ENCODE measurements around the gene BEND2. TPM values are rescaled to one million over a fixed set of nuclear protein-coding genes. Genes with fewer than 3 reads are reported as not detected.

Gene BEND2
- total RNA-seq, 4 donors from 2014 or later: not detected

DNA sequence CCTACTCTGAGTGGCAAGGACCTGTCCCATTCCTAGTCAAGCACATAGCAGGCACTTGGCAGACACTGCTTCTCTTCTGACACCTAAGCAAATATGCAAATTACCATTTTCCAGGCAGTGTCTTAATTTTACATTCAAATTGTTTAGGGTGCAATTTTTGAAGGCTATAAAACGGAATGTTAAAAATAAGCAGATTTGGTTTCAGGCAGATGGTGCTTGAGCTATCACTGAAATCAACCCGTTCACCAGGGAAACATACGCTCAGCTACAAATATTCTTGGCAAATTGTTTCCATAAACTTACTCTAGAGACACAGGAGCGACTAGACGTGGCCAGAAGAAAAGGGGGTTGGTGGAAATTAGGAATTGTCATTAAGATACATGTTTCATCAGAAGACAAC is 45.7 kb downstream of the BEND2 start:
- Histone ChIP-seq H3K27ac (no peak overlapping the region), H3K9me3 (no peaks in the 10 kb centered on the region), H3K36me3 (no peaks in the 10 kb centered on the region), H3K4me3 (no peak overlapping the region), H3K4me1 (no peaks in the 10 kb centered on the region), H3K27me3 (no peaks in the 10 kb centered on the region)
- DNase-seq (ENCODE audit: low spot score in 2 of 2): no peak
- TF ChIP-seq, protein P1, sequence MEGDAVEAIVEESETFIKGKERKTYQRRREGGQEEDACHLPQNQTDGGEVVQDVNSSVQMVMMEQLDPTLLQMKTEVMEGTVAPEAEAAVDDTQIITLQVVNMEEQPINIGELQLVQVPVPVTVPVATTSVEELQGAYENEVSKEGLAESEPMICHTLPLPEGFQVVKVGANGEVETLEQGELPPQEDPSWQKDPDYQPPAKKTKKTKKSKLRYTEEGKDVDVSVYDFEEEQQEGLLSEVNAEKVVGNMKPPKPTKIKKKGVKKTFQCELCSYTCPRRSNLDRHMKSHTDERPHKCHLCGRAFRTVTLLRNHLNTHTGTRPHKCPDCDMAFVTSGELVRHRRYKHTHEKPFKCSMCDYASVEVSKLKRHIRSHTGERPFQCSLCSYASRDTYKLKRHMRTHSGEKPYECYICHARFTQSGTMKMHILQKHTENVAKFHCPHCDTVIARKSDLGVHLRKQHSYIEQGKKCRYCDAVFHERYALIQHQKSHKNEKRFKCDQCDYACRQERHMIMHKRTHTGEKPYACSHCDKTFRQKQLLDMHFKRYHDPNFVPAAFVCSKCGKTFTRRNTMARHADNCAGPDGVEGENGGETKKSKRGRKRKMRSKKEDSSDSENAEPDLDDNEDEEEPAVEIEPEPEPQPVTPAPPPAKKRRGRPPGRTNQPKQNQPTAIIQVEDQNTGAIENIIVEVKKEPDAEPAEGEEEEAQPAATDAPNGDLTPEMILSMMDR (IDR thresholded peaks at IDR 0.05): no peak
- TF ChIP-seq EP300 (IDR thresholded peaks at IDR 0.05) (no peak), POLR2A (IDR thresholded peaks at IDR 0.05) (no peak), POLR2AphosphoS5 (IDR thresholded peaks at IDR 0.05) (no peak)
- WGBS: 65% methylated on average over 5 of the region's 5 CpGs

DNA sequence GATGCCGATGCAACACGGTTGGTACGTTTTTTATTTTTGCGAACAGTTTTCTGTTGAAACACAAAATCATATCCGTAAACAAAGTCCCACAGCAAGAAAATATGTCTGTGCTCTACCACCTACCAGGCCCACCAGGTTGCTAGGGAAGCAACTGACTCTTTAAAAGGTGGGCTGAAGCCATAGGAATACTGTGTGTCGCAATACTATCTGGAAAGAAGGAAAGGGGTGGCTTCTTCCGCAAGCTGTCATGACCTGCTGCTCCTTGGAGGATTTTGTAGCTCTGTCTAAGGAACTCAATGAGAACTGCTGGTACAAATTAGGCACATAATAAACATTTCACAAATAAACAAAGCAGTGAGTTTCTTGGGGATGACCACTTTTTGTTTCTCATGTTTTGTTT is 46.5 kb downstream of the BEND2 start:
- DNase-seq (ENCODE audit: low spot score in 2 of 2): no peak
- Histone ChIP-seq H3K27ac (no peak overlapping the region), H3K4me3 (no peak overlapping the region), H3K27me3 (no peaks in the 10 kb centered on the region), H3K9me3 (no peaks in the 10 kb centered on the region), H3K36me3 (no peaks in the 10 kb centered on the region), H3K4me1 (no peaks in the 10 kb centered on the region)
- 89% methylated on average over 7 of the region's 7 CpGs for WGBS
- TF ChIP-seq POLR2AphosphoS5 (IDR thresholded peaks at IDR 0.05) (no peak), POLR2A (IDR thresholded peaks at IDR 0.05) (no peak), EP300 (IDR thresholded peaks at IDR 0.05) (no peak)
- TF ChIP-seq, protein P1 (IDR thresholded peaks at IDR 0.05): no peak

DNA sequence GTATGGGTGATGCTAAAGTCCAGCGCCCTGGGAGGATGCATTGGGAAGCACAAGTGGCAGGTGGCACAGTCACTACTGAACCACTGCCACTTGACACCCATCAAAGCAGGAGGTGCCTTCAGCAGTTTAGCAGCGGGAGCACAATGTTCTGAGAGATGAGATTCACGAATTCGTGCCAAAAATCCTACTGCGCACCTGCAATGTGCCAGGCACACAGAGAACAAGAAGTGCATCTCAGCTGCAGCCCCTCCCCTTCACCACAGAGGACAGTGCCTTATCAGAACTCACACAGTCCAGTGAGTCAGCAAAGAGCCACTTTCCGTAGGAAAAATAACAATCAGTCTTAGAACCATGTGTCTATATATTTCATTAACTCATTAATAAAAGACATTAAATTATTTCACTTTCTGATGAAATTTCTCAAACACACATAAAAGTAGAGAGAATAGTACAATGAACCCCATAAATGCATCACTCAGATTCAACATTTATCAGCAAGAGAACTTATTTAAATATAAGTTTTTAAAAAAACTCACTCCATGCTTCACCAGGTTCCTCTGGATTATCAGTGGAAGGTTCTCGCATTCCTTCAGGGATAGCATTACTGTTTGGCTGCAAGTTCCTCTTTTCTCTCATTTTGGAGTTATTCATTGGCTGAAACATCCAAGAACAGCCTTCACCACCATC is 47.0 kb downstream of the BEND2 start:
- no peak for TF ChIP-seq POLR2A (IDR thresholded peaks at IDR 0.05)
- TF ChIP-seq, protein P1 (IDR thresholded peaks at IDR 0.05): no peak
- no peak for TF ChIP-seq POLR2AphosphoS5 (IDR thresholded peaks at IDR 0.05)
- TF ChIP-seq EP300 (IDR thresholded peaks at IDR 0.05): no peak
- Histone ChIP-seq H3K4me1 (no peaks in the 10 kb centered on the region), H3K9me3 (no peaks in the 10 kb centered on the region), H3K27me3 (no peaks in the 10 kb centered on the region), H3K4me3 (no peak overlapping the region), H3K27ac (no peak overlapping the region), H3K36me3 (no peaks in the 10 kb centered on the region)
- 77% methylated on average over 7 of the region's 7 CpGs for WGBS
- DNase-seq (ENCODE audit: low spot score in 2 of 2): no peak

DNA sequence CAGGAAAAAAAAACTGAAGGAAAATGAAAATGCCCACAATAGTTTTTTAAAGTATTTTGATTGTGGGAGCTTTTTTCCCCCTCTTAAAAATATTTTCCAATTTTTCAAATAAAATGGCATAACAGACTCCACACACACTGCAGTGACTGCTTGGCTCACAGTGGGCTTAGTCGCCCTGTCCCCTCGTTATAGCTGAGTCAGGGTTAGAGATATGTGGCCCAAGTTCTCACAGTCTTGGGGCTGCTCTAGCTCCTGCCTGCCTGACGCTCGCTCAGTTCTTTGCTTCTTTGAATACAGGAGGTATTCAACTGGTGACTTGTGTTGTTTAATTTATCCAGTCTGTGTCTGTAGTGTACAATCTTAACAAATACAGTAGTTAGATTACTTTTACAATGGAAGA is 47.7 kb downstream of the BEND2 start:
- 78% methylated on average over 4 of the region's 4 CpGs for WGBS
- Histone ChIP-seq H3K27me3 (no peaks in the 10 kb centered on the region), H3K9me3 (no peaks in the 10 kb centered on the region), H3K4me3 (no peak overlapping the region), H3K36me3 (no peaks in the 10 kb centered on the region), H3K27ac (no peak overlapping the region), H3K4me1 (no peaks in the 10 kb centered on the region)
- no peak for DNase-seq (ENCODE audit: low spot score in 2 of 2)
- TF ChIP-seq, protein P1 (IDR thresholded peaks at IDR 0.05): no peak
- TF ChIP-seq EP300 (IDR thresholded peaks at IDR 0.05): no peak
- no peak for TF ChIP-seq POLR2A (IDR thresholded peaks at IDR 0.05)
- no peak for TF ChIP-seq POLR2AphosphoS5 (IDR thresholded peaks at IDR 0.05)

DNA sequence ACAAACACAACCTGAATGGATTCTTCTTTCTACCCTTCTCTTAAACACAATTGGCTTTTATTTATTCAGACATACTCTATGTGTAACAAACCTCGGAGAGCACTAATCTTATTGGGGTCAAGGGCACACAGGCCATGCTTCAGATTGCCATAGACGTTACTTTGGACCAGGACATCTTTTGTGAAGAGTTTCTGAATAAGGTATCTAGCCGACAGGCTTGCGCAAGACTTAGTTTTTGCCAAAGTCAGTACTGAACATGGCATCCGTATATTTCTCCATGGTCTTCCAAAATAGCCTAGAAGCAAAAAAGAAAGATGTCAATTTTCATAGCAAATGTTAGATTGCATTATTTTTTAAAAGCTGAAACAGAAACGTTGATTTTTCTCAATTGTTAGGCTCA is 49.8 kb downstream of the BEND2 start:
- TF ChIP-seq POLR2A (IDR thresholded peaks at IDR 0.05): no peak
- Histone ChIP-seq H3K27ac (no peak overlapping the region), H3K27me3 (no peaks in the 10 kb centered on the region), H3K4me3 (no peak overlapping the region), H3K9me3 (no peaks in the 10 kb centered on the region), H3K36me3 (no peaks in the 10 kb centered on the region), H3K4me1 (no peaks in the 10 kb centered on the region)
- WGBS: 77% methylated on average over 6 of the region's 6 CpGs
- no peak for DNase-seq (ENCODE audit: low spot score in 2 of 2)

DNA sequence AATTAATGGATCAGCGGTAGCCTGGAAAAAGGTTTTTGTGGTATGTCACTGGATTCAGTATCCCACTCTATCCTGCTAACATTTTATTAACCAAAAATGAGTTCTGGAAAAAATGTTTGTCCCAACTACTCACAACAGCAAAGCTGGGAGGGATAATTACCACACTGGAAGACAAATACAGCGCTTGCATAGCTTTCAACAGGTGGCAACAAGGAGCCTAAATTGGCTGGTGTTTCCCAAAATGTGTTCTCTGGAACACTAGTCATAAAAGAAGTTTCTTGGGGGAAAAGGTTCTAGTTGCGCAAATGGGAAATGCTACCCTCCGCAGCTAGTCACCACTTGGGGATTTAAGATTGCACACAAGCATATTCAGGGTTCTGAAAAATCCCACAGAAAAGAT is 54.6 kb downstream of the BEND2 start:
- 84% methylated on average over 4 of the region's 4 CpGs for WGBS
- no peaks in the 10 kb centered on the region for H3K9me3 ChIP-seq
- DNase-seq (ENCODE audit: low spot score in 2 of 2): no peak
- H3K4me3 ChIP-seq: no peak overlapping the region
- no peak for TF ChIP-seq POLR2AphosphoS5 (IDR thresholded peaks at IDR 0.05)
- no peak for TF ChIP-seq POLR2A (IDR thresholded peaks at IDR 0.05)
- TF ChIP-seq, protein P1 (IDR thresholded peaks at IDR 0.05): no peak
- TF ChIP-seq EP300 (IDR thresholded peaks at IDR 0.05): no peak
- no peak overlapping the region for H3K27ac ChIP-seq
- H3K36me3 ChIP-seq: no peaks in the 10 kb centered on the region
- no peaks in the 10 kb centered on the region for H3K27me3 ChIP-seq
- H3K4me1 ChIP-seq: no peaks in the 10 kb centered on the region

All from suprapubic skin (tissue), 4 donors.